GM18951 (cell line): Measurements from ENCODE around the gene C4orf46.
A peak's percentile ranks its signal among the peaks of the same experiment; 100 is the strongest.
"Not testable (repeated sequence)": the region's sequence is repeated elsewhere in the genome, so short reads cannot be mapped to it uniquely, and the experiment has no call there.

Source experiments
- POLR2A ChIP-seq: IDR thresholded peaks from 4 replicates; pipeline ENCODE4 v1.6.1; 2011; ENCODE audit warnings: mild to moderate bottlenecking; ENCODE audit not compliant: insufficient read length, insufficient read depth; ENCODE audit errors: extremely low read depth
- in situ Hi-C: fragments of 300-500 bp; cut with MboI; formaldehyde crosslinking; loops from one replicate; pipeline ENCODE4 v1.12.0; 2022; ENCODE audit warnings: low sequenced_read_pairs, mixed read lengths, inconsistent platforms; ENCODE audit not compliant: unreplicated experiment

Gene C4orf46

GRCh38 chr4:158671665-158671914 lies at the start of gene C4orf46:
Gene C4orf46 (minus strand): TSS chr4:158671887. CDS start chr4:158671801, 86 bp downstream.
- in situ Hi-C loops: no loop called here
- peak; percentile 16 for TF ChIP-seq POLR2A

- no peak for TF ChIP-seq POLR2A
- in situ Hi-C loops: no loop called here
These were observed 44.1 kb upstream of the C4orf46 start for GRCh38 chr4:158715802-158716201.

- TF ChIP-seq POLR2A: no peak
- in situ Hi-C loops: no loop called here
These were observed 43.2 kb upstream of the C4orf46 start for GRCh38 chr4:158714937-158715336.

GRCh38 chr4:158712622-158713021 lies 40.9 kb upstream of the C4orf46 start:
- in situ Hi-C loops: not testable (repeated sequence)

GRCh38 chr4:158710814-158711213 lies 39.1 kb upstream of the C4orf46 start:
- TF ChIP-seq POLR2A: no peak
- in situ Hi-C loops: no loop called here

GRCh38 chr4:158704274-158704673 lies 32.6 kb upstream of the C4orf46 start:
- in situ Hi-C loops: no loop called here
- no peak for TF ChIP-seq POLR2A

- TF ChIP-seq POLR2A: no peak
- in situ Hi-C loops: no loop called here
These were observed 17.1 kb upstream of the C4orf46 start for GRCh38 chr4:158688813-158689212.

GRCh38 chr4:158682066-158682465 lies 10.4 kb upstream of the C4orf46 start:
- in situ Hi-C loops: no loop called here
- TF ChIP-seq POLR2A: no peak

GRCh38 chr4:158681629-158682028 lies 9.9 kb upstream of the C4orf46 start:
- in situ Hi-C loops: no loop called here
- TF ChIP-seq POLR2A: no peak

GRCh38 chr4:158678767-158679166 lies 7.1 kb upstream of the C4orf46 start:
- in situ Hi-C loops: no loop called here
- TF ChIP-seq POLR2A: no peak

GRCh38 chr4:158676076-158676475 lies 4.4 kb upstream of the C4orf46 start:
- in situ Hi-C loops: no loop called here
- TF ChIP-seq POLR2A: no peak

GRCh38 chr4:158673633-158674032 lies 1.9 kb upstream of the C4orf46 start:
- TF ChIP-seq POLR2A: no peak
- in situ Hi-C loops: no loop called here

- in situ Hi-C loops: no loop called here
- TF ChIP-seq POLR2A: peak; percentile 41
These were observed 474 bp upstream of the C4orf46 start, which contains the start of gene ETFDH for GRCh38 chr4:158671915-158672806. Gene ETFDH (plus strand): TSS chr4:158672296. CDS start chr4:158672457, 161 bp downstream.

- in situ Hi-C loops: no loop called here
- TF ChIP-seq POLR2A: no peak
These were observed 567 bp downstream of the C4orf46 start for GRCh38 chr4:158670975-158671664.
